T-helper 1 cell treated with Interleukin-12 subunit alpha and Interleukin-12 subunit beta and Interleukin-4 antibody, amounts not matched to agents 30 ng/mL and 1 ng/mL, for 36 hours (primary cell): Measurements from ENCODE around the gene KCNMB1. TPM values are rescaled to one million over a fixed set of nuclear protein-coding genes. Genes with fewer than 3 reads are reported as not detected.

Experiments
- intact Hi-C: fragments of 100-400 bp; cut with micrococcal nuclease; formaldehyde crosslinking; loops from one replicate; pipeline ENCODE4 v1.15.1; 2024
- total RNA-seq: library from RNA; stranded (reverse); gene quantifications from 2 replicates; pipeline ENCODE4 v1.2.3, GENCODE V29; 2022

The KCNMB1 gene
- total RNA-seq, 1 donor from 2014 or later: not detected

GRCh38 chr5:170416526-170416925, 27.4 kb upstream of the KCNMB1 start:
- intact Hi-C loops: no loop called here

- intact Hi-C loops: no loop called here
These were observed 25.6 kb upstream of the KCNMB1 start for GRCh38 chr5:170414786-170415185.

GRCh38 chr5:170413897-170414296, 24.7 kb upstream of the KCNMB1 start:
- intact Hi-C loops: no loop called here

- intact Hi-C loops: no loop called here
These were observed 21.9 kb upstream of the KCNMB1 start for GRCh38 chr5:170411100-170411499.

GRCh38 chr5:170410401-170410800, 21.2 kb upstream of the KCNMB1 start:
- intact Hi-C loops: no loop called here

- intact Hi-C loops: no loop called here
These were observed 19.9 kb upstream of the KCNMB1 start for GRCh38 chr5:170408877-170409660.

GRCh38 chr5:170408226-170408625, 19.1 kb upstream of the KCNMB1 start:
- intact Hi-C loops: no loop called here

GRCh38 chr5:170407062-170407461, 17.9 kb upstream of the KCNMB1 start:
- intact Hi-C loops: no loop called here

GRCh38 chr5:170405817-170406216, 16.6 kb upstream of the KCNMB1 start:
- intact Hi-C loops: no loop called here

GRCh38 chr5:170404398-170404797, 15.2 kb upstream of the KCNMB1 start:
- intact Hi-C loops: no loop called here

GRCh38 chr5:170403675-170404074, 14.5 kb upstream of the KCNMB1 start:
- intact Hi-C loops: no loop called here

GRCh38 chr5:170402508-170402907, 13.3 kb upstream of the KCNMB1 start:
- intact Hi-C loops: no loop called here

- intact Hi-C loops: no loop called here
These were observed 7.9 kb upstream of the KCNMB1 start for GRCh38 chr5:170397059-170397458.

GRCh38 chr5:170393958-170394357, 4.8 kb upstream of the KCNMB1 start:
- intact Hi-C loops: loop anchor here (5.0 kb wide), 1 partner anchor 117 kb away; no protein-coding TSS in a partner anchor

- intact Hi-C loops: loop anchor here (5.0 kb wide), 1 partner anchor 116 kb away; no protein-coding TSS in a partner anchor
These were observed 4.1 kb upstream of the KCNMB1 start for GRCh38 chr5:170393235-170393634.

- intact Hi-C loops: loop anchor here (5.0 kb wide), 1 partner anchor 113 kb away; no protein-coding TSS in a partner anchor
These were observed 1.3 kb upstream of the KCNMB1 start for GRCh38 chr5:170390472-170390871.

- intact Hi-C loops: no loop called here
These were observed 354 bp upstream of the KCNMB1 start for GRCh38 chr5:170389550-170389892.

GRCh38 chr5:170387775-170388639, 1.2 kb downstream of the KCNMB1 start:
- intact Hi-C loops: no loop called here

GRCh38 chr5:170386743-170387395, 2.3 kb downstream of the KCNMB1 start:
- intact Hi-C loops: no loop called here

- intact Hi-C loops: no loop called here
These were observed 5.9 kb downstream of the KCNMB1 start for GRCh38 chr5:170383227-170383626.

- intact Hi-C loops: no loop called here
These were observed 6.4 kb downstream of the KCNMB1 start for GRCh38 chr5:170382790-170383189.
